Stimulated activated CD4-positive, alpha-beta T cell treated with anti-CD3 and anti-CD28 coated beads, Interleukin-15, amount 100 ng/mL, for 48 hours (primary cell): ENCODE results near the gene ASXL1.
A peak's percentile ranks its signal among the peaks of the same experiment; 100 is the strongest.
"Not testable (repeated sequence)": the region's sequence is repeated elsewhere in the genome, so short reads cannot be mapped to it uniquely, and the experiment has no call there.

Experiments
- DNase-seq, 2 donors: peaks; one replicate each; pipeline ENCODE4 v3.0.0-alpha.2; 2020; ENCODE audit warnings: low read depth in 2 of 2

ASXL1 gene

DNA sequence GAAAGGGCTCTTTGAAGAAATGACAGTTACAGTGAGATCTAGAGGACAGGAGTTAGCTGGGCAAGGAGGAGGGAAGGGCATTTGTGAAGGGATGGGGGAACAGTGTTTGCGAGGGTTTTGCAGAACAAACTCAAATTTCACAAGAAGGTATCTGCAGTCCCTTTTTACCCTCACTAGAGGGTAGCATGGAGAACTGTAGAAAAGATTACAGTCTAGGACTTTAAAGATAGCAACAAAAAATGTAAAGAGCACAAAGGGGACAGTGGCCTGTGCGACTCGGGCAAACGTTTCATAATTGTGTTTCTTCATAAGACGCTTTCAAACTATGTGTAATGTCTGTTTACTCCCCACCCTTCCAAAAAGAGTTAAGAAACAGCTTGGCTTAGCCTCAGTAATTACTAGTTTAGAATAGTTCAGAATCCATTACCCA lies 21.2 kb upstream of the ASXL1 start:
- DNase-seq = no peak

DNA sequence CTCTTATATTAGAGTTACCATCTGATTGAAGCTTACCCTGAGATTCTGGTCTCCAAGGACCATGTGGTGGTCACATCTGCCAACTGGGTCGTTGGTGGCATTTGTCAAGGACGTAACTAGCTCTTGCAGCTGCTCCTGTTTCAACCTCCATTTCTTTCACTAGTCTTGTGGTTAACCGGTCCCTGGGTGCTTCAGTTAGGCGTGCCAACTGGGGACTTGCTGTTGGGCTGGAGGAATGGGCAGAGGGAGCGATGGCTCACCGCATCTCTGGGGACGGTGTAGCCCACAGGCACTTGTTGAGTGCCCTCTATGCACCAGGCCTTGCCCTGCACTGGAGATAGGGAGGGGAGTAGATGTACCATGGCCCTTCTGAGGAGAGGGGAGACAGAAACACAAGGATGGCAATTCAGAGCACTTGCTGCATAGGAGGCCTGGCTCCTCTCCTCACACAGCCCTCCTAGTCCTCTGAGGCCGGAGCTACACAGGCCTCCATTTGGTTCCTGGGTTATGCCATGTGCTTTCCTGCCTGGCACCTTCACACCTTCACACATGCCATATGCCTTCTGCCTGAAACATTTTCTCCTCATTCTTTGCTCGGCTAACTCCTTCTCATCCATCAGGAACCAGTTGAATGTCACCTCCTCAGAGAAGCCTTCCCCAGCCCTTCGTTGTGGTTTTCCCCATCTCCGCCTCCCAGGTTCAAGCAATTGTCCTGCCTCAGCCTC lies 20.0 kb upstream of the ASXL1 start:
- no peak for DNase-seq

DNA sequence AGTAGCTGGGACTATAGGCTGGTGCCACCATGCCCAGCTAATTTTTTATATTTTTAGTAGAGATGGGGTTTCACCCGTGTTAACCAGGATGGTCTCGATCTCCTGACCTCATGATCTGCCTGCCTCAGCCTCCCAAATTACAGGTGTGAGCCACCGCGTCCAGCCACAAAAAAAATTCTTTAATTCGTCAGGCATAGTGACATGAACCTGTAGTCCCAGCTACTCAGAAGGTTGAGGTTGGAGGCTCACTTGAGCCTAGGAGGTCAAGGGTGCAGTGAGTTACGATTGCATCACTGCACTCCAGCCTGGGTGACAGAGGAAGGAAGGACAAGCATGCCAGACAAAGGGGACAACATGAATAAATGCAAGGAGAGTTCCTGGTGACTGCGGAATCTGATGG lies 19.5 kb upstream of the ASXL1 start:
- no peak for DNase-seq

DNA sequence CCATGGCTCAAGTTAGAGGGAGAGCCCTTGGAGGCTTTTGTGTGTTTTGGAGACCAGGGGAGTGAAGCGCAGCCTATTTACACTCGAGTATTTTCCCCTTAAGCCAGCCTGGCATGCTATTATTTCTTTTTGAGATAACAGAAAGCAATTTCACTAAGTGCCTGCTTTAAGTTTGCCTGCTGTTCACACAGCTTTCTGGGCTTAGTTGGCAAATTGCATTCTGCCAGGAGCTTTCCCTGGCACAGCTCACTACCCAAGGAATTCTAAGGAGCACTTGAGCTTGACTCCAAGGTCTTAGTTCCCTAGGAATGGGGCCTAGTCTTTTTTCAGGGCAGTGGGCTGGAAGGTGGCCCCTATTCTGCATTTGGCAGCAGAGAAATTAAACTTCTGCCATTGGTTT lies 19.0 kb upstream of the ASXL1 start:
- no peak for DNase-seq

DNA sequence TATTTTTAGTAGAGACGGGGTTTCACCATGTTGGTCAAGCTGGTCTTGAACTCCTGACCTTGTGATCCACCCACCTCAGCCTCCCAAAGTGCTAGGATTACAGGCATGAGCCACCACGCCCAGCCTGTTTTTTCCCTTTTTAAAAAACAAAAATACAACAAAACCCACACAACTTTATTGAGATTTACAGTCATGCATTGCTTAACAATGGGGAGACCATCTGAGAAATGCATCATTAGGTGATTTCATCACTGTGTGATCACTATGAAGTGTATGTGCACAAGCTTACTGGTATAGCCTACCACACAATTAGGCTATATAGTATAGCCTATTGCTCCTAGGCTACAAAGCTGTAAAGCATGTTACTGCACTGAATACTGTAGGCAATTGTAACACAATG lies 17.1 kb upstream of the ASXL1 start:
- not testable (repeated sequence) for DNase-seq

DNA sequence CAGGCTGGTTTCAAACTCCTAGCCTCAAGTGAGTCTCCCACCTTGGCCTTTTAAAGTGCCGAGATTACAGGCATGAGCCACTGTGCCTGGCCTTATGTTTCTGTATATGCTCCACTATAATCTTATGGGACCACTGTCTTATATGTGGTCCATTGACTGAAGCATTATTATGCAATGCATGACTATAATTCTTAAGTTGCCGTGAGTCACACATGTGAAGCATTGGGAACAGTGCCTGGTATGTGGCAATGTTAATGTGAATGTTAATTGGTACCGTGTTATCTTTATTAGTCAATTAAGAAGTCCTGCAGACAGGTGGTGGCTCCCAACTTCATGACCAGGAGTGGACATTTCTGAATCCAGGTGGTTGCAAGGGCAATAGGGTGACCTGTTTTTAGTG lies 14.7 kb upstream of the ASXL1 start:
- DNase-seq = no peak

DNA sequence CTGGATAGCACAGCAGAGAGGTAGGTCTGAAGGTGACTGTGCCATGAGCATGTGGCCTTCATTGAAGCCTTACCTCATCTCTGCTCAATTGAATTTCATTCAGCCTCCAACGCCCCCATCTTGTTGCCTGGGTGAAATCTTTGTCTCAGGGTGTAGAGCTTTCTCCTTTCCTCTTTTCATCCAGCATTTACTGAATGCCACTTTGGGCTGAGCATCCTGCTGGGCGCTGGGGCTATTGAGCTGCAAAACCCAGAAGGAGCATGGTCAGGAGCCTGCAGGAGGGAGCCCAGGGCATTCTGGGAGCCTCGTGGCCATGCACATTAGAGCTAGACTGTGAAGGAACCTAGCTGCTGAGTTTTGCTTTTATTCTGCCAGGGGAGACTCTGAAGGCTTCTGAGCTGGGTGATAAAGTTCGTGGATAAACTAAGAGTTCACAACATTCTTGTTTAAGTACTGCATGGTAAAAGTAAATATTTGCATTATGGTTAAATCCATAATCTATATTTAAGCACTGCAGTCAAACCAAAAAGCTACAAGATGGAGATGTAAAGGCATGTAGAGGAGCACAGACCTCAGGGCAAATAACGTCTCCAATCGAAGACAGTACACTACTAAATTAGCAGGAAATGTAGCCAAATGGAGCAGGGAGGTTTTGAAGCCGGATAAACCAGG lies 13.2 kb upstream of the ASXL1 start:
- no peak for DNase-seq

- no peak for DNase-seq
Measured at GRCh38 chr20:32348207-32348606, 9.9 kb upstream of the ASXL1 start.

- no peak for DNase-seq
Measured at GRCh38 chr20:32350421-32350820, 7.7 kb upstream of the ASXL1 start.

DNA sequence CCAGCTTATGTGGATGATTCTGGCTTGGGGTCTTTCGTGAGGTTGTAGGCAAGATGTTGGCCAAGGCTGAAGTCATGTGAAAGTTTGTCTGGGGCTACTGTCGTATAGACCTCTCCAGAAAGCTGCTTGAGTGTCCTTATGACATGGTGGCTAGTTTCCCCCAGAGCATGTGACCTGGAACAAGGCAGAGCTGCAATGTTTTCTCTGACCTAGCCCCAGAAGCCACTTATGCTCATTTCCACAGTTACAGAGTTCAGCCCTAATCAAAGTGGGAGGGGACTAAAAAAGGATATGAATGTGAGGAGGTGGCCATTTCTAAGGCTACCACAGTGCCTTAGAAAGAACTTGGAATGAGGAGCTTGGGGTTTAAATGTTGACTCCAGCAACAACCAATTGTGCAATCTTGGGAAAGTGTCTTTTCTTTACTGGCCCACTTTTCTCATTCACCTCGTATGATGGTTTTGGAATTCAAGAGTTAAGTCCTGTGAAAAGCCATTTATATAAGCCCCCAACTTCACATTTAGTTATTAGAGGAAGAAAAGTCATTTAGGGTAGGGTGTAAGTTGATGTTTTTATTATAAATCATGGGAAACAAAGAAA lies 5.9 kb upstream of the ASXL1 start:
- DNase-seq = no peak

DNA sequence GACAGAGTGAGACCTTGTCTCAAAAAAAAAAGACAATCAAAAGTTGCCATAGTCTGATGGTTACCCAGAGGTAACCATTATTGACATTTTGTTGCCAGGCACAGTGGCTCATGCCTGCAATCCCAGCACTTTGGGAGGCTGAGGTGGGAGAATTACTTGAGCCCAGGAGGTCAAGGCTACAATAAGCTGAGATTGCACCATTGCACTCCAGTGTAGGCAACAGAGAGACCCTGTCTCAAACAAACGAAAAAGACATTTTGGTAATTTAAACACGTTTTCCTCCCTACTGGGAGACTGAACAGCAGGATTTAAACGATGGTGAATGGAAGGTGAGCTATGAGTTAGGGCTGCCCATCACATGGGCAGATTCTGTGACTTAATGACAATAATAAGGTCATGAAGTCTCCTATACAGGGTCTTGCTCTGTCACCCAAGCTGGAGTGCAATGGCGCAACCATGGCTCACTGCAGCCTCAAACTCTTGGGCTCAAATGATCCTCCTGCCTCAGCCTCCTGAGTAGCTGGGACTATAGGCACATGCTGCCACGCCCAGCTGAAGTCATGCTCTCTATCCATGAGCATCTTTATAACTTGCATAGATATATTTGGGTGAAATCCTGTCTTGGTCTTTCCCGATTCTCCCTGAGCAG lies 4.2 kb upstream of the ASXL1 start:
- no peak for DNase-seq

- no peak for DNase-seq
Measured at GRCh38 chr20:32354592-32355416, 3.3 kb upstream of the ASXL1 start.

DNA sequence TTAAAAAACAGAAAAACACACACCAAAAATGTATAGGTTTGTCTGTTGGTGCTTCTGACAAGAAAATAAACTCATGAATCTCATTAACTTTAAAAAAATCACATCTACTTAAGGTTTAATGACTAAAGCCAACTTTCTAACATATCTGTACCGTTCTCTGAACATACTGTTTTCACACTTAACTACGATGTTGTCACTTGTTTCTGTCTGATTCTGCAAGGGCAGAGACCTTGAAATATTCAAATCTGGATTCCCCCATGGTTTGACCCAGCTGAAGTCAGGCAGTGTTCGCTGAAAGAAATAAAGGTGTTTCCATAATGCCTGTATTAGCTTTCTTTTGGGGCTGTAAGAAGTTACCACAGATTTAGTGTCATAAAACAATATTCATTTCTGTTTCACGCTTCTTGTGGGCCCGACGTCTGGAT lies 2.7 kb upstream of the ASXL1 start:
- DNase-seq = no peak

- not testable (repeated sequence) for DNase-seq
Measured at GRCh38 chr20:32355907-32356621, 2.1 kb upstream of the ASXL1 start.

DNA sequence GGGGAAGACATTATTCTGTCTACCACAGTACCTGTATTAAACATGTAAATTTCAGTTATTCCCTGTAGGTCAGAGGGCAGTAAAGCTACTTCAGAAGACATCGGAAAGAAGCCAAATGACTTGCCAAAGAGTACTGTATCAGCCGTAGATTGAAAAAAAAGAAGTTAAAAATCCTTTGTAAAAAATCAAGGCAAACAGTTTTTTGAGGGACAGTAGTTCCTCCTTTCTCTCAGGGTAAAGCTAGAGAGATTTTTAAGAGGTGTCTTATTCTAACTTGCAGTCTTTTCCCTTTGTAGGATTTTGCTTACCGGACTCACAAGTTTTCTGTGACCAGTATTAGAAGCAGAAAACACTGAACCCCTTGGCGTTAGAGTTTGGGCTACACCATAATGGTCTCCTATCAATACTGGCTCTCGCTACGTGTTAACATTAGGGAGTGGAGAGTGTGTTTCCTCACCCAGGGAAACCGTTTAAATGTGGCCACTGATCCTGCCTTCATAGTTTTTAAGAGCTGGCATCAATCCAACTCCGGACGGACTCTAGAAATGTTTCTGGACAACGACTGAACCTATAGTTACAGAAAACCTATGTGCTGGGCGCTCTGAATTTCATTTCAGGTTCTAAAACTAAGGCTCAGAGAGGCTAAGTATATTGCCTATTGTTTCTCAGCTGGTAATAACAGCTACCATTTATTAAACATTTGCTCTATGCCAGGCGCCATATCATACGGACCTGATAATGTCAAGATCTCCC lies 1.3 kb upstream of the ASXL1 start:
- DNase-seq = no peak

DNA sequence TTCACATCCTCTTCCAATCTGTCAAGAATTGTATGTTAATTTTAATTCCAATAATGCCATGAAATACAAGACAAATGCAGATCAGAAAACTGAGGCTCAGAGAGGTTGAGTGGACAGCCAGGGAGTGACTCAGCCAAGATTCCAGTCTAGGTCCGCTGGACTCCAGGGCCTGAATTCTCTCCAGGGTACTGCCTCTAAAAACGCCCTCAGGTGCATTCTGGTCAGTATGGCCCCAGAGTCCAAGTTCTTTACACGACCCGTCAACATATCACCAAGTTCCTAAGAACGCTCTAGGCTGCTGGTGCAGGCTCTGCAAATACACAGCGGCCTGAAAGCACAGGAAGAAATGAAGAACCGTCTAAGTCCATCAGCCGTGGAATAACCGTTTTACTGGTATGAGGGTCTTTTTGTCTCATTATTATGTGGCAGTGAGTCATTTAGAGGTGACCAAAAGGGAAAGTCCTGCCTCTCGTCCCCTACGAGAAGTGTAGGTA lies 709 bp upstream of the ASXL1 start:
- DNase-seq = no peak

DNA sequence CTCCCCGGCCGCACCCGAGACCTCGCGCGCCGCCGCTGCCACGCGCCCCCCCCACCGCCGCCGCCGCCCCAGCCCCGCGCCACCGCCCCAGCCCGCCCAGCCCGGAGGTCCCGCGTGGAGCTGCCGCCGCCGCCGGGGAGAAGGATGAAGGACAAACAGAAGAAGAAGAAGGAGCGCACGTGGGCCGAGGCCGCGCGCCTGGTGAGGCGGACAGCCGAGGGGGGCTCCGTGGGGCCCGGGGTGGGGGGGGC lies 426 bp downstream of the ASXL1 start:
- no peak for DNase-seq

DNA sequence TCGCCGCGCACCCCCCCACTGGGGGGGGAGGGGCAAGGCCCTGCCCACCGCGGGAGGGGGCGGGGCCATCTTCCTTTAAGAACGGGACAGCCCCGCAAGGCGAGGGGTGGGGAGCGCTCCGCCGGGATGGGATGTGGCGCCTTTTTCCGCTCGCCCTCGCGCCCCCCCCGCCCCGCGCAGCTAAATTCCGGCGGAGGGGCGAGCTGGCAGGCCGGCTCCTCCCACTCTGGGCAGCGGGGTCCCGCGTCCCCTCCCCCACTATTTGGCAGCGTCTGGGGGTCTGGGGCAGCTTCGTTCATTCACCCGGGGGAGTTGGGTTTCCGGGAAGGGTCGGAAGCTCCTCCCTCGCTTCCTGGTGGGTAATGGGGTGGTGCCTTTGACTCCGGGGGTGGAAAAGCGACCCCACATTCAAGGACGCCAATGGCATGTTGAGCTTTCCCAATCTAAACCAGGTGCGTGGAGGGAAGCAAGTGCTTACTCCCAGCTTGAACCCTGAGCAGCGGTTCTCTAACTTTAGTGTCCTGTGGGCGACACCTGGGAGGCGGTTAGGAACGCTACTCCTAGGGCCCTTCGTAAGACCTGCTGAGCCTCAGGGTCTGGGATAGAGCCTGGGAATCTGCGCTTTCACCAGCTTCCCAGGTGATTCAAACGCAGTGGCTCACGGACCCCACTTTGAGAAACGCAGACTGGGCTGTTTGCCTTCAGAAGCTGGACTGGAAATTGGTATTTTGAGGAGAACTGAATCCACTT lies 927 bp downstream of the ASXL1 start:
- DNase-seq = peak; percentile 71 to 74

GRCh38 chr20:32359633-32360332 lies 1.7 kb downstream of the ASXL1 start:
- no peak for DNase-seq
